Stimulated activated CD8-positive, alpha-beta memory T cell treated with anti-CD3 and anti-CD28 coated beads, Interleukin-7, amount 100 ng/mL, for 24 hours (primary cell): Measurements from ENCODE around the gene CCDC178.
"Not testable (repeated sequence)": the region's sequence is repeated elsewhere in the genome, so short reads cannot be mapped to it uniquely, and the experiment has no call there.

Experiments used
- DNase-seq: peaks from one replicate; pipeline ENCODE4 v3.0.0-alpha.2; 2020; ENCODE audit warnings: low read depth

Gene CCDC178

DNA sequence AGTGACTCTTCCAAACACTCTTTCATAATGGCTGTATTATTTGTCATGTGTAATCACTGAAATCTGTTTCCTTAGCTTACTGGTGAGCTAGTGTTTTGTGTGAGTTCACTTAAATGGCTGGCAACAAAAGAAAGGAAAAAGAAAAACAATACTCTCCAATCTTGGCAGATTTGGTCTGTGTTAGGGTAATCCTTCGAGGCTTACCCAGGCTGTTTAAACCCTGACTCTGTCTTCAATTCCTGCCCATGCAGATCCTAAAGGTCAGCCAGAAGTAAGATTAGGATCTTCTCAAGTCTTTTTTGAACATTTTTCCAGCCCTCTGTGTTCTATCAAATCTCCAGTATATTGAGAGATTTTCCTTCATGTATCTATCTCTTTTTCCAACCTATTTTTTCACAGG lies 85.3 kb downstream of the CCDC178 start:
- DNase-seq, result no peak

DNA sequence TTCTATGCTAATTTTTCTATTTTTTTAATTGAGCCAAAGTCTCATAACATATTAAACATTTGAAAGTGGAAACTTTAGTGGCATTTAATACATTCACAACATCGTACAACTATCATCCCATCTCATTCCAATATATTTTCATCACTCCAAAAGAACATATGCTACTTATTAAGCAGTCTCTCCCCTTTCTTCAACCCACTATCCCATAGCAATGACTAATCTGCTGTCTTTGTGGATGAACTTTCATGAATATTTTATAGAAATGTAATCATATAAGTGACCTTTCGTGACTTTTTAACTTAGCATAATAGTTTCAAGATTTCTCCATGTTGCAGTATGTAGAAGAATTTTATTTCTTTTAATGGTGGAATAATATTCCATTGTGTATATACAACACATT lies 90.3 kb downstream of the CCDC178 start:
- DNase-seq, result no peak

DNA sequence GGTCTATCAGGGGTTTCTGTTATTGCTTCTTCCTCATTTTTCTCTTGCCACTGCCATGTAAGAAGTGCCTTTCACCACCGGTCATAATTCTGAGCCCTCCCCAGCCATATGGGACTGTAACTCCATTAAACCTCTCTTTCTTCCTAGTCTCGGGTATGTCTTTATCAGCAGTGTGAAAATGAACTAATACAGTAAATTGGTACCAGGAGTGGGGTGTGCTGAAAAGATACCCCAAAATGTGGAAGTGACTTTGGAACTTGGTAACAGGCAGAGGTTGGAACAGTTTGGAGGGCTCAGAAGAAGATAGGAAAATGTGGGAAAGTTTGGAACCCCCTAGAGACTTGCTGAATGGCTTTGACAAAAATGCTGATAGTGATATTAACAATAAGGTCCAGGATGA lies 100.8 kb downstream of the CCDC178 start:
- DNase-seq, result not testable (repeated sequence)

DNA sequence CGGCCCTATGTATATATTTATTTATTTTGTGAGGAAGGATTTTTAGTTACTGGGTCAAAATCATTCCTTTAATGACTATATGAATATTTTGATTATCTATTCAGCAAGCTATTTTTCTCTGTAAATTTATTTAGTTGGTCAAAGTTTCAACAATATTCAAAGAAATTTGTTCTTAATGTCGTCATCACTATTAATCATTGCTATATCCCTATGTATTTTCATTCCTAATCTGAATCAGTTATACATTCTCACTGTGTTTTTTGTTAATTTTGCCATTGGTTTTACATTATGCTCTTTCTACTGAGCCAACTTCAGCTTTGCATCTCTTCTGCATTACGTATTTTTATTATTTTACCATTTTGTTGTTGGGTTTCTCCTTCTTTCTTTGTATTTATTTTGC lies 105.7 kb downstream of the CCDC178 start:
- no peak for DNase-seq

DNA sequence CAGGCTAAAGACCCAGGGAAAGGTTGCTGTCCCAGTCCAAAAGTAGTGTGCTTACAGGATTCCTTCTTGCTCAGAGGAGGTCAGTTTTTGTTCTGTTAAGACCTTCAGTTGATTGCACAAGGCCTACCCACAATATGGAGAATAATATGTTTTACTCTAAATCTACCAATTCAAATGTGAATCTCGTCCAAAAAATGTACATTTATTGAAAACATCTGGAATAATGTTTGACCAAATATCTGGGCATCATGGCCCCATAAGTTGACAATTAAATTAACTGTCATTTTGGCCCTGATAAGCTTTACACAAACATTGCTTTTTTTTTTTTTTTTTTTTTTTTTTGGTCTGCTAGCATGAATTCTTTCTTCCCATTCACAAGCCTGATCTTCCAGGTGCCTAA lies 109.8 kb downstream of the CCDC178 start:
- no peak for DNase-seq

DNA sequence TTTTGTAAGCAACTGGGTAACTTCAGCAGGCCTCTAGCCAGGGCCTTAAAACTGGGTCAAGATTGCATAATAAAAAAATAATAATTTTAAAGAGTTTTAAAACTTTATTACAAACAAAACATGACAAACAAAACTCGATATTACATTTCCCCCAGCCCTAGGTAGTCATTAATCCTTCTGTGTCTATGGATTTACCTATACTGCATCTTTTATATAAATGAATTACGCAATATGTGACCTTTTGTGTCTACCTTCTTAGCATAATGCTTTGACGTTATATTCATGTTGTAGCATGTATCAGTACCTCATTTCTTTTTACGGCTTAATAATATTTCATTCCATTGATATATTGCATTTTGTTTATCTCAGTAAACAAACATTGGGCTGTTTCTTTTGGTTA lies 113.5 kb downstream of the CCDC178 start:
- DNase-seq, result no peak

DNA sequence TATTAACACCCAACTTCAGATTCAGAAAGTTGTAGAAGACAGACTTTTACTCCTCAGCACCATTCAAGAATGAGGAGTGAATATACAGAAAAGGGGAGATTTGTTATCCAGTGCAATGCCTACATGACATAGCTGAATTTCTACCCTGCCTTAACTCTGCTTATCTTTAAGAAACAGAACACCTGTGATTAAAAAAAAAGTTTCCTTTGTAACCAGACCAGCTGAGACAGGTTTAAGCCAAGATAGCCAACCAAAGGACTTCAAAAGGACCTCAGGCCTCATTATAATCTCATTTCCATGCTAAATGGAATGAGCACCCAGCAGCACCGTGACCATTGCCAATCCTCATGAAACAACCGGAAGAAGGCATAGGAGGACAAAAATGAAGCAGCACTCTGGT lies 122.9 kb downstream of the CCDC178 start:
- no peak for DNase-seq

DNA sequence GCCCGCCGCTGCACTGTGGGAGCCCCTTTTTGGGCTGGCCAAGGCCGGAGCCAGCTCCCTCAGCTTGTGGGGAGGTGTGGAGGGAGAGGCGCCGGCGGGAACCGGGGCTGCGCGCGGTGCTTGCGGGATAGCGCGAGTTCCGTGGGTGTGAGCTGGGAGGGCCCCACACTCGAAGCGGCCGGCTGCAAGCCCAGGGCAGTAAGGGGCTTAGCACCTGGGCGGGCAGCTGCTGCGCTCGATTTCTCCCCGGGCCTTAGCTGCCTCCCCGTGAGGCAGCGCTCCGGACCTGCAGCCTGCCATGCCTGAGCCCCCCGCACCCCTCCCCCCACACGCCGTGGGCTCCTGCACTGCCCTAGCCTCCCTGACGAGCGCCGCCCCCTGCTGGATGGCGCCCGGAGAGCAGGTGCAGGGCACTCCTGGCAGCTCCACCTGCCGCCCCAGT lies 124.4 kb downstream of the CCDC178 start:
- no peak for DNase-seq

DNA sequence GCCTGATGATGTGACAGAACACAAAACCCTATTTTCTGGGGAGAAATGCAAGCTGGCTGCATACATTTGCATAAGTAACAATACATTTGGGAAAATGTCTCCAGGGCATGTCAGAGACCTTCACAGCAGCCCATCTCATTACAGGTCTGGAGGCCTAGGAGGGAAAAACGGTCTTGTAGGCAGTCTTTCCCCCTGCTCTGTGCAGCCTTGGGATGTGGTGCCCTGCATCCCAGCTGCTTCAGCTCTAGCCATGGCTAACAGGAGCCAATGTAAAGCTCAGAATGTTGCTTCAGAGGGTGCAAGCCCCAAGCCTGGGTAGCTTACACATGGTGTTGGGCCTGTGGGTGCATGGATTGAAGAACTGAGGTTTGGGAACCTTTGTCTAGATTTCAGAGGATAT lies 133.0 kb downstream of the CCDC178 start:
- DNase-seq, result no peak

DNA sequence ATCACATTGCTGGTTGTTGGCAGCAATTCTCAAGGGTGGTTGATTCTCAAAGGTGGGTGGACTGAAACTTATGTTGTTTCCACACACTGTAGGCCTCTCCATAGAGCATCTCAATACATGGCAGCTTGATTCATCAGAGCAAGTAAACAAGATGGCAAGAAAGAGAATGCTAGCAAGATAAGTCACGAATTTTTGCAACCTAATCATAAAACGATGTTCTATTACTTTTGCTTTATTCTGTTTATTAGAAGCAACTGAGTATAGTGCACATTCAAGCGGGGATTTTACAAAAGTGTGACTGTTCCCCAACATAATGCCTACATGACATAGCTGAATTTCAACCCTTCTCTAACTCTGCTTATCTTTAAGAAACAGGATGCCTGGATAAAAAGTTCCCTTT lies 136.2 kb downstream of the CCDC178 start:
- no peak for DNase-seq

DNA sequence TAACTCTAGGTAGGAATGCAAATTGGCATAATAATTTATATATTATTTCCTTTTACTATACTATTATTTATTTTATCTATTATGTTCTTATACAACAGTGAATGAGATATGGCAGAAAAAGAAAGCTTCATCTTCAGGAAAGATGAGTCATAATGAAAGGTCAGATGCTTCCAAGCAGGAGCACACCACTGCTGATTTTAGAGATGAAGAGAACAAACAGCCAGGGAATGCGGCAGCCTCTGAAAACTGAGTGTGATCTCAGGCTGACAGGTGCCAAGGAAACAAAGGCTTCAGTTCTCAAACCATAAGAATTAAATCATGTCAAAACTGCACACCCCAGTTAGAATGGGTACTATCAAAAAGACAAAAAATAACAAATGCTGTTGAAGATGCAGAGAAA lies 149.0 kb downstream of the CCDC178 start:
- no peak for DNase-seq

DNA sequence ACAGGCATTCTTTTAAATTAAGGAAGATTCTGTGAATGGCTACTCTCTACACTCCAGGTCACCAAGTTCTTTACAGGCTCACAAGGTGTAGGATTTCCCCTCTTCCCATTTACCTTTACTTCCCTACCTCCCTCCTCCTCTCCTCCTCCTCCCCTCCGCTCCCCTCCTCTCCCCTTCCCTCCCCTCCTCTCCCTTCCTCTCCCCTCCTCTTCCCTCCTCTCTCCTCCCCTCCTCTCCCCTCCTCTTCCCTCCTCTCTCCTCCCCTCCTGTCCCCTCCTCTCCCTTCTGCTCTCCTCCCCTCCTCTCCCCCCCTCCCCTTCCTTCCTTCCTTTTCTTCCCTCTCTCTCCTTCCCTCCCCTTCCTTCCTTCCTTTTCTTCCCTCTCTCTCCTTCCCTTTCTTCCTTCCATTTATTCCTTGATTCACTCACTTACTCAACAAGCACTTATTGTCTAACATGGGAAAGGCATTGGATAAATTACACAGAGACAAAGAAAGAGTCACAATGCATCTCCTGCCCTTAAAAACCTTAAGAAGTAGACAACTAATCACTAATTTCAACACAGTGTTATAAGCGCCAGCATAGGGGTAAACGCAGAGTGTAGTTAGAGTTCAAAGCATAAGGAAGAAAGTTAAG lies 152.3 kb downstream of the CCDC178 start:
- DNase-seq, result no peak

DNA sequence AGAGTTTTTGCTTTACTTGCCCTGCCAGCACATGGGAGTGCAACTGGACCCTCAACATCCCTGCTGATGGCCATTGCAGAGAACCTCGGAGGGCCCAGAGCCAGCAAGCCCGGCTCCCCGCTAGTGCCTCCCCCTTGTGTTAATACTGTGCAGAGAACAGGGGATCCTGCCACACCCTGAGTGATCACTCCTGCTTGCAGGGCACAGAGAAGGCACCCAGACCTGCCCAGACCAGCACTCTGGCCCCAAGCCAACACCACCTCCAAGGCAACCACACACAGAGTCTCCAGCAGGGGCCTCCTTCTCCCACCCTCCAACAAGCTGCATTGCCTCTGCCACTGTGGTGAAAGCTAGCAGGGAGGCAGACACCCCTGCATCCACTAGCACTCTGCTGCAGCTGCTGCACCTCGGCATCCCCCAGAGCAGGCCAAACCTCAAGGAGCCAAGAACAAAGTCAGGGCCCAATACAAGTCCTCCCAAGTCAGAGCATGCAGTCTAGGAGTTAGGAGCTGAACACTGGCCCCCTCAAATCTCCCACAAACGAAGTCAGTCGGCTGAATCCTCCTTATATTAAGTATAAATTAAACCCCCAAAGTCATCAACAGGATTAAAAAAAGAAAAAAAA lies 157.7 kb downstream of the CCDC178 start:
- DNase-seq, result no peak

DNA sequence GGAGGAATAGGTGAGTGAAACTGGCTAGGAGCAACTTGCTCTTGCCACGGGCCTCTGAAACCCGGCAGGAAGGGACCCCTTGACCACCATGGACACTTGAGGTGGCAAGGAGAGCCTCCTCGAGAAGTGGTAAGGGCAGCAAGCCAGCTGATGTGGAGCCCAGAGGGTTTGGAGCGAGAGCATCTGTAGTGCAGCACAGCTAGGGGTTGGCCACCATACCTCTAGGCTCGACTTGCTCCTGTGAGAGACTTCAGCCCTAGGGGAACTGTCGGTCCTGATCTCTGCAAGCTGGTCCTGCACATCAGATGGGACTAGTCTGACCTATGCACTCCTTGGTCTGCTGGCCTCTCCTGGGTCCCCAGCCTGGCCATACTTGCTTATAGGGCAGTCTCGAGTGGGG lies 158.4 kb downstream of the CCDC178 start:
- no peak for DNase-seq

DNA sequence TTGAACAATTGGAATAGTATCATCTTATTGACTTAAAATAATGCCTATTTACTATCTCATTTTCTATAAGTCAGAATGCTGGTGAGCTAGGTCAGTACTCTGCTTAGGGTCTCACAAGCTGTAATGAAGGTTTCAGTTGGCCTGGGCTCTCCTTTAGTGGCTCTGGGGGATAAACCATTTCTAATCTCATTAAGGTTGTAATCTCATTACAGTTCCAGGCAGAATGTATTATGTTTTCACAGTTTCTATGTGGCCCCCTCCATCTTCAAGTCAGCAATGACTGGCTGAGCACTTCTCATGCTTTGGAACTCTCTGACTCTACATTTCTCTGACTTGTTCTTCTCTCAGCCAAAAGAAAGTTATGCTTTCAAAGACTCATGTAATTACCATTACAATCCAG lies 163.1 kb downstream of the CCDC178 start:
- no peak for DNase-seq

DNA sequence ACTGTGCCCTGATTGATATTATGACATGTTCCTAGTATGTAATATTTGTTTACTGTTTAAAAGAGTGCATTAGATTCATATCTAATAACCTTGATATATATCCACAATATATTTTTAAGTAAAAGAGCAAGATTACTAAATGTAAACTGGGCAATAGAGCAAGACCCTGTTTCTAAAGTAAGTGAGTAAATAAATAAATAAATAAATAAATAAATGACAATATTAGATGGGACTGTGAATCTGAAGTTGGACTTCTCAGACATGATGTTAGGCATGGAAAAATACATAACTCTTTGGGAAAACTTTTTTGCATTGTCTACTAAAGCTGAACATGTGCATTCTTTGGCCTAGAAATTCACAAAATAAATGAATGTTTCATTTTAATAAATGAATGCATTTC lies 164.7 kb downstream of the CCDC178 start:
- DNase-seq, result no peak

DNA sequence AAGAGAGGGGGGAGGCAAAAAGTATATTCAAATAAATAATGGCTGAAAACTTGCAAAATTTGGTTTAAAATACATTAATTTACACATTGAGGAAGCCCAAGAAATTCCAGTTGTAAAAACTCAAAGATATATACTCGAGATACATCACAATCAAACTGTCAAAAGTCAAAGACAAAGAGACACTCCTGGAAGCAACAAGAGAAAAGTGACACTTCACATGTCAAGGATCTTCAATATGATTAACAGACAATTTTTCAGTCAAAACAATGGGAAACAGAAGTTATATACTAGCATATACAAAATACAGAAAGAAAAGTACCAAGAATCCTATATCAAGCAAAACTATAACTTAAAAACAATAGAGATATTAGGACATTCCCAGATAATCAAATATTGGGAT lies 170.2 kb downstream of the CCDC178 start:
- no peak for DNase-seq

DNA sequence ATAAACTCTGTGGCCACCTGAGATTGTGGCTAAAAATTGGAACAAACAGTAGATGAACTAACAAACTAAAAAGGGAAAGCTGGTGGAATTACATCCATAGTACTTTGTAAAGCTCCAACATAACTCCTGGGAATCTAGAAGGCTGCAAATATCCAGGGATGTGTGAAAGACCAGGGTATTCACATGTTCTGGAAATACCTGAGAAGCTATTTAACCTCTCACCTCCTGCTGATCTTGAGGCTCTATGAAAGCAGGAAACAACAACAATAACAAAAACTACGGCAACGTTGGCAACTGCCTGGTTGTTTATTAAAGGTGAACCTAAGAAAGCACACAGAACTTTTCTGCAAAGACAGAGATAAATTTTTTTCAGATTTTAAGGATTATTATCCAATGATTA lies 171.3 kb downstream of the CCDC178 start:
- no peak for DNase-seq

DNA sequence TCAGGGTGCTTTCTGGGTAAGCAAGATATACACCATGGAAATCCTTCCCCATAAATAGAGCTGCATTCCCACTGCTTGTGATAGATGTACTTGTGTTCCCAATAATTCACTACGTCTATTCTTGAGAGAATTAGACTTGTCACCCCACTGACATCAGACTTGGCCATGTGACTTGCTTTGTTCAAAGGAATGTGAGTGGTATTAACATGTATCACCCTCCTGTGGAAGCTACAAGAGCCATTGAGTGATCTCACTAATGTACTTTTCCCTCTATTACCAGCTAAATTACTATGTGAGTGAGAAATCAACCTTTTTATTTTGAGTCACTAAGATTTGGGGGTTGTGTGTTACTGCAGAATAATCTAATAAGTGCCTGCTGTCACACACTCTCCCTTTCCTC lies 176.0 kb downstream of the CCDC178 start:
- DNase-seq, result no peak

DNA sequence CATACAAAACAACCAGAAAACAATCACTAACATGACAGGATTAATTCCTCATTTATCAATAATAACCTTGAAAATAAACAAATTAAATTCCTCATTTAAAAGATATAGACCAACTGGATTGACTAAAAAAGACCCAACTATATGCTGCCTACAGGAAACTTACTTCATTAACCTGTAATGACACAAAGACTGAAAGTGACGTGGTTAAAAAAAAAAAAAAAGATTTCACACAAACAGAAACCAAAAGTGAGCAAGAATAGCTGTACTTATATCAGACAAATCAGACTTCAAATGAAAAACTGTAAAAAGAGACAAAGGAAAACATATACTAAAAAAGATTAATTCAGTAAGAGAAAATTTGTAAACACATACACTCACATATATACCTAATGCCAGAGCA lies 201.2 kb downstream of the CCDC178 start:
- DNase-seq, result no peak

DNA sequence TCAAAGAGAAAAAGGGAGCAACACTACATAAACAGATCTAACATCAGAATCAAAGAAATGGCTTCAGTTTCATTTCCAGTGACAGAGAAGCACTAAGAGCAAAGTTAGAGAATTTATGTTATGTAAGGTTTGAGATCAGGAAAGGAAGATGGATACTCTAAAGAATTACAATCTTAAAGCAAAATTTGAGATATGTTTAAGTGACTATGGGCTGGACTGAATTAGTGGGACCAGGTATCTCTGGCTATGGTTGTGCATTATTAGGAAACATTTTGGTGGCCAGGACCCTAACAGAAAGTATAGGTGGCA lies 208.2 kb downstream of the CCDC178 start:
- no peak for DNase-seq

DNA sequence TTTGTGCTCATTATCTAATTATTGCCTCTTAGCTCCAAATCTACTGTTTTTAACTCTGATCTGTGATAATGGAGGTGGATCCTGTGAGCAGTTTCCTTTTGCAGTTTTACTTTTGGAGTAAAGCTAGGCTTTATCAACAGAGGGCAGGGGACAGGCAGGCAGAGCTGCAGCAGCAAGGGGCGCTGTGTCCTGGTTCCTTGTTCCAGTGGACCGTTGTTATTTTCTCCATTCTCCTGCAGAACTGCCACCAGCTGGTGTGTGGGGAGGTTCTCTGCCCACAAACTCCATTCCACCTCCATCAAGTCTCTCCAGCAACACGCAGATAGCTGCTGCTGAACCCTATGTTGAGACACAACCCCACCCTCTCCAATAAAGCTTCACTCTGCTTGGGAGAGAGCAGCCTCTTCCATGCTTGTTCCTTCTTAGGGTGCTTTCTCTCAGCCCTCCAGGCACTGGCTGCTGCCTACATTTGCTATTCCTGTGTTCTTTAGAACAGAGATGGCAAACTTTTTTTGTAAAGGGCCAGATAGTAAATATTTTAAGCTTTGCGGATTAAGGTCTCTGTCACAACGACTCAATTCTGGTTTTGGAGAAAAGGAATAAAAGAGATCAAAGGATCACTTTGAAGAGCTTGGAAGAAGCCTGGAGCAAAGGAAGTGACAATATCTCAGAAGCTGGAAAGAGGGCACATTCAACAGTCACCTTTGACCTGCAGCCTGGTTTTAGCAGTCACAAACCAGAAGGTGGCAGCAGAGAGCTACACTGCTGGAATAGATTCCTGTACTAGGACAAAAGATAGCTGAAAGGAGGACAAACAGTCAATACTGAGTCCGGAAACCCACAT lies 208.8 kb downstream of the CCDC178 start:
- DNase-seq, result peak; percentile 5

DNA sequence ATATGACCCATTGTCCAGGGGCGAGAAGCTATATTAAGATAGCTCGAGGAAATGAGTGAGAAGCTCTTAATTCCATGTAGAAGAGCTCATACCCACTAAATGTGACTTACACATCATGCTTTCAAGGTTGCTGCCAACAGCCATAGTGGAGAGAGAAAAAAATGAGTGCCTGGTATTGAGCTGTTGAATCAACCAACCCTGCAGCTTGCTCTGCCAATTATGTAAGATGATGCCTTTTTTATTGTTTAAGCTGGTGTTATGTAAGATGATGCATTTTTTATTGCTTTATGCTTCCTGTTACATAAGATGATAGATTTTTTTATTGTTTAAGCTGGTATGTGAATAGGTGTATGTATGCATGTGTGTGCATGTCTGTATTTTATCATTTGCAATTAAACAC lies 228.2 kb downstream of the CCDC178 start:
- no peak for DNase-seq
